Measurements from ENCODE around the gene PTPMT1.

Gene PTPMT1

DNA sequence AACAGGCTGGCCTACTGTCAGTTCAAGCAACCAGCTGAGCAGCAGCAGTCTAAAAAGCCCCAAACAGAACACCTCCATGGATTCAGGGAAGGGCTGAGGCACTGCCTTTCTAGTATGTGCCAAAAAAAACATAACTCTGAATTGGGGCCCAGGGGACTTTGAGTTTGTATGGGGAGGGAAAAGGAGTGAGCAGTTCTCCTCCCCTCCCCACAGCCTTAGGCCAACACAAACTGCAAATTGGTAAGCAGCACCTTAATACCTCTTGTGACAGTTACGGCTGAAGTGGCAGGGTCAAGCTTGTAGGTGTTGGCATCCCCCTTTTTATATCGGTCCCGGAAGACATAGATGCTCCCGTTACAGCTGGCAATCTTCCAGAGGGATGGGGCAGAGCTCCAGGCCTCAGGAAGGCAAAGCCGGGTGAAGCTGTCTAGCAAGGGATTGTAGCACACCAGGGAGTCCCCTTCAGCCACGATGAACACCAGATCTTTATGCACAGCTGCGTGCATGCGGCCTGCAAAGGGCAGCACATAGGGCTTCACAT lies 7.4 kb downstream of the PTPMT1 start:
- DNase-seq (ENCODE audit: low read depth, low spot score) = no peak
- H3K4me3 ChIP-seq (ENCODE audit: low read length) = no peak overlapping the region

GRCh38 chr11:47573321-47573720 lies 7.9 kb downstream of the PTPMT1 start:
- no peak for DNase-seq (ENCODE audit: low read depth, low spot score)
- no peak overlapping the region for H3K4me3 ChIP-seq (ENCODE audit: low read length)

DNA sequence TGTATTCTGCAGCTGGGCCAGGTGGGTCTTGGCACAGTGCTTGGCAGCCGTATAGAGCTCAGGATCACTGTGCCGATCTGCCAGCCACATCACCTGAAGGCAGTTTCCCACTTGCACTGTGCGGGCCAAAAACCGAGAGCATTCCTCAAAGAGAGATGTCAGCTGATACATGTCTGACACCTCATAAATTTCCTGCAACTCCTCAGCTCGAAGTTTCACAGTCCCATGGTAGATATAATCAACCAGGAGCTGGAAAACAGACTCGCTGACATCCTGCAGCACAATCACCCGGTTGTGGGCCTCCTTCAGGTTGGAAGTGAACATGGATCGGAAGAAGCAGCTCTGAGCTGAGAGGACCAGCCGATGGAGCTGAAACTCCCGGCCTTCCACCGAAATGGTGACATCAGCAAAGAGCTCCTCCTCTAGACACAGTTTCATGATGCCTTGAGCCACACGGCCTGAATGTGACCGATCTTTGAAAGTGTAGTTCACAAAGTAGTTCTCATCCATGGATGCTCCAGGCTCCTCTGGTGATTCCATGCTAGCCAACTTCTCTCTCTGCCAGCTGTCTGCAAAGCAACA lies 12.2 kb downstream of the PTPMT1 start:
- DNase-seq (ENCODE audit: low read depth, low spot score) = no peak

GRCh38 chr11:47578524-47579494 lies 13.4 kb downstream of the PTPMT1 start, which contains the start of the genes KBTBD4 and NDUFS3:
TSS of gene KBTBD4 (minus strand) at chr11:47578970. CDS start at chr11:47578951, 19 bp downstream.
TSS of gene NDUFS3 (plus strand) at chr11:47579074. CDS start at chr11:47579092, 18 bp downstream.
- H3K4me3 ChIP-seq (ENCODE audit: low read length) = peak within 1 kb of the TSS; percentile 81
- peak; percentile 89 for DNase-seq (ENCODE audit: low read depth, low spot score)

More for the DNA sequence above, 12.2 kb downstream of the PTPMT1 start:
- H3K4me3 ChIP-seq (ENCODE audit: low read length) = peak overlapping the region; percentile 81

DNA sequence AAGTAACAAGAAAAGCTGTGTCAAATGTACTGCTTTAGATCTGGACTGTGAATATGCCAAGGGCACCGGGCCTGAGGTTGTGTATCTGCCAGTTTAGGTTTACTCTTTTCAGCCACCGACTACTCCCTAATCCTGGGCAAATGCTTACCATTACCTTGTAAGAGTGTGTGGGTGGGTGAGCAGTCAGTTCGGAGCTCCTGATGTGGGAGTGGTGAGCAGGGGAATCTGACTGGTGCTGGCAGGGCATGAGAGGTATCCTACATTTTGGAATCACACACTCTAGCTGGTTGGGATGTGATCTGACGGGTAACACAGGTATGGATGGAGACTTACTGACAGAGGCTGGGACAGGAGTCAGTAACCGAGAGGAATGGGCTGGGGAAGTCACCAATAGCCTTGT lies 18.4 kb downstream of the PTPMT1 start:
- no peak overlapping the region for H3K4me3 ChIP-seq (ENCODE audit: low read length)
- DNase-seq (ENCODE audit: low read depth, low spot score) = no peak

GRCh38 chr11:47586098-47586855 lies 20.9 kb downstream of the PTPMT1 start, which contains the start of gene FAM180B:
TSS of gene FAM180B (plus strand) at chr11:47586678. CDS start at chr11:47586769, 91 bp downstream.
- no peak within 1 kb of the TSS for H3K4me3 ChIP-seq (ENCODE audit: low read length)
- no peak for DNase-seq (ENCODE audit: low read depth, low spot score)

GRCh38 chr11:47587039-47587716 lies 21.8 kb downstream of the PTPMT1 start:
- no peak overlapping the region for H3K4me3 ChIP-seq (ENCODE audit: low read length)
- no peak for DNase-seq (ENCODE audit: low read depth, low spot score)

DNA sequence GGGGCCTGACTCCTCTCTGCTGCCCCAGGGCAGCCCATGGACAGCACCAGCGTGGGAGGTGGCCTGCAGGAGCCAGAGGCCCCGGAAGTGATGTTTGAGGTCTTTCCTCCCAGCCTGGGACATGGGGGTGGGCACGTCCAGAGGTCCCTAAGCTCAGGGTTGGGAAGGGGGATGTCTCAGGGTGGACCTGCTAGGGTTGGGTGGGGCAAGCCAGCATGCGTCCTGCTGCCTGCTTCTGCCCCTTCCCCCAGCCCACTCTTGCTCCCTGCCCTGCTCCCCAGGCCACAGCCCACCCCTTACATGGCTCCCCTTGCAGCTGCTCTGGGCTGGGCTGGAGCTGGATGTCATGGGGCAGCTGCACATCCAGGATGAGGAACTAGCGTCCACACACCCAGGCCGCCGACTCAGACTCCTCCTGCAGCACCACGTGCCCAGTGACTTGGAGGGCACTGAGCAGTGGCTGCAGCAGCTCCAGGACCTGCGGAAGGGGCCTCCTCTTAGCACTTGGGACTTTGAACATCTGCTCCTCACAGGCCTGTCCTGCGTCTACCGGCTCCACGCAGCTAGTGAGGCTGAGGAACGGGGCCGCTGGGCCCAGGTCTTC lies 22.4 kb downstream of the PTPMT1 start:
- no peak for DNase-seq (ENCODE audit: low read depth, low spot score)
- H3K4me3 ChIP-seq (ENCODE audit: low read length) = no peak overlapping the region

- no peak for DNase-seq (ENCODE audit: low read depth, low spot score)
- no peak overlapping the region for H3K4me3 ChIP-seq (ENCODE audit: low read length)
Observed at GRCh38 chr11:47589118-47589517, 23.7 kb downstream of the PTPMT1 start.

GRCh38 chr11:47589584-47589976 lies 24.2 kb downstream of the PTPMT1 start:
- no peak overlapping the region for H3K4me3 ChIP-seq (ENCODE audit: low read length)
- no peak for DNase-seq (ENCODE audit: low read depth, low spot score)

- H3K4me3 ChIP-seq (ENCODE audit: low read length) = no peak overlapping the region
- DNase-seq (ENCODE audit: low read depth, low spot score) = no peak
Observed at GRCh38 chr11:47589977-47590861, 24.8 kb downstream of the PTPMT1 start.

- H3K4me3 ChIP-seq (ENCODE audit: low read length) = peak overlapping the region; percentile 15
Observed at GRCh38 chr11:47591764-47592163, 26.4 kb downstream of the PTPMT1 start.

GRCh38 chr11:47592251-47592650 lies 26.9 kb downstream of the PTPMT1 start:
- no peak overlapping the region for H3K4me3 ChIP-seq (ENCODE audit: low read length)
- DNase-seq (ENCODE audit: low read depth, low spot score) = no peak

More at GRCh38 chr11:47591764-47592163, 26.4 kb downstream of the PTPMT1 start:
- DNase-seq (ENCODE audit: low read depth, low spot score) = peak; percentile 37

GRCh38 chr11:47592970-47593369 lies 27.6 kb downstream of the PTPMT1 start:
- no peak for DNase-seq (ENCODE audit: low read depth, low spot score)
- no peak overlapping the region for H3K4me3 ChIP-seq (ENCODE audit: low read length)

GRCh38 chr11:47593492-47593933 lies 28.1 kb downstream of the PTPMT1 start:
- DNase-seq (ENCODE audit: low read depth, low spot score) = no peak
- H3K4me3 ChIP-seq (ENCODE audit: low read length) = no peak overlapping the region

DNA sequence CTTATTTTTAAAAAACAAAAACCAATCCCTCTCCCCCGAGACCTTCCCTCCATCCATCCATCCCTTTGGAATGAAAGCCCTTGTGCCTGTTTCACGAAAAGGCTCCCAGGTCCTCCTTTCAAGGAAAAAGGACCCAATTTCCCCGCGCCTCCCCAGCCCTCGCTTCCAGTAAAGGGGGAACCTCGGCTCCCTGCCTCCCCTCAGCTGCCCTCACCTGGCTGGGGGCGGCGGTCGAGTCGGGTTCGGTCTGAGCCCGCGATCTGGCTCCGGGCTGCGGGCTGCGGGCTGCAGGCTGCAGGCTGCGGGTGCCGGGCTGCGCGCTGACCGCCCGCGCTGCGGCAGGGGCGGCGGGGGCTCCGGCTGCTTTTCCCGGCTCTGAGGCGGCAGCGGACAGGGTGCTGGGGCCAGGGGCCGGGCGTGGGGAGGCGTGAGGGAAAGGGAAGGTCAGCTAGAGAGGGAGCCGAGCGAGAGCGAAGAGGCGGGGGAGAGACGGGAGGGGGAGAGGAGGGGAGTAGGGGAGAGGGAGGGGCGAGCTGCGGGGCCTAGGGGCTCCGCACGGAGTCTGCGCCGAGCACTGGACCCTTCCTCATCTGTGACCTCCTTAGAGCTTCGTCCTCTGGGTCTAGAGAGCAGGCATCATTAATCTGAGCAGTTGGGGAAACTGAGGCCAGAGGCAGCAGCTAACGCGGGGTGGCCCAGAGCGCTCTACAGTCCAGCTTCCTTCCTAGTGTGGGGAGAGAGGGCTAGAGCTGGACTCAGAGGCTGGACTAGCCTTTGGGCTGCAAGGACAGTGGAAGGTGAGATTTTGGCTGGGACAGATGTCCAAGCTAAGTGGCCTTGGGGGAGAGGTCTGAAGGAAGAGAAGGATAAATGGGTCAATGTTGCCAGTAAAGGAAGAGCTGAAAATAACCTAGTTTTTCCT lies 28.8 kb downstream of the PTPMT1 start, which contains the start of gene C1QTNF4:
Gene C1QTNF4 (minus strand): TSS at position 478 of the 922 bp plus-strand sequence. CDS start 3,601 bp downstream, outside the sequence.
- H3K4me3 ChIP-seq (ENCODE audit: low read length) = no peak within 1 kb of the TSS
- no peak for DNase-seq (ENCODE audit: low read depth, low spot score)
